ENCODE results near the gene EXOC6.

Gene EXOC6

DNA sequence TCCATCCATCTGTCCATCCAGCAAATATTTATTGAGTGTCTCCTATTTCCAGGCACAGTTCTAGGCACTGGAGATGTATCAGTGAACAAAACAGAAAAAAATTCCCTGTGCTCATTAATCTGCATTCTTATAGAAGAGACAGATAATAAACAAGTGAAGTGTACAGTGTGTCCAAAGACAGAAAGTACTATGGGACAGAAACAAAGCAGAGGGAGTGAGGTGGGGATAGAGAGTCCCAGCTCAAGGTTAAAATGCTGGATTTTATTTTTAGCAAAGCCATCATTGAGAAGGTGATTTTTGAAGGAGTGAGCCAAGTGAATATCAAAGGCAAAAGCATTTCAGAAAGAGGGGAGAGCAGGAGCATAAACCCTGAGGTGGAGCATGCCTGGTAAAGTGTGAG lies 21.8 kb upstream of the EXOC6 start:
- no peak for TF ChIP-seq ISL1 (CRISPR knock-in tag; IDR thresholded peaks at IDR 0.05)
- TF ChIP-seq, protein P1, sequence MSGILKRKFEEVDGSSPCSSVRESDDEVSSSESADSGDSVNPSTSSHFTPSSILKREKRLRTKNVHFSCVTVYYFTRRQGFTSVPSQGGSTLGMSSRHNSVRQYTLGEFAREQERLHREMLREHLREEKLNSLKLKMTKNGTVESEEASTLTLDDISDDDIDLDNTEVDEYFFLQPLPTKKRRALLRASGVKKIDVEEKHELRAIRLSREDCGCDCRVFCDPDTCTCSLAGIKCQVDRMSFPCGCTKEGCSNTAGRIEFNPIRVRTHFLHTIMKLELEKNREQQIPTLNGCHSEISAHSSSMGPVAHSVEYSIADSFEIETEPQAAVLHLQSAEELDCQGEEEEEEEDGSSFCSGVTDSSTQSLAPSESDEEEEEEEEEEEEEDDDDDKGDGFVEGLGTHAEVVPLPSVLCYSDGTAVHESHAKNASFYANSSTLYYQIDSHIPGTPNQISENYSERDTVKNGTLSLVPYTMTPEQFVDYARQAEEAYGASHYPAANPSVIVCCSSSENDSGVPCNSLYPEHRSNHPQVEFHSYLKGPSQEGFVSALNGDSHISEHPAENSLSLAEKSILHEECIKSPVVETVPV (CRISPR knock-in tag; IDR thresholded peaks at IDR 0.05), result no peak
- TF ChIP-seq ZNF565 (CRISPR knock-in tag; conservative IDR thresholded peaks at IDR 0.05; ENCODE audit: low read depth), result no peak
- no peak for TF ChIP-seq ZNF8 (CRISPR knock-in tag; IDR thresholded peaks at IDR 0.05)
- no peak for TF ChIP-seq ZFP30 (CRISPR knock-in tag; IDR thresholded peaks at IDR 0.05)
- TF ChIP-seq, protein P2, sequence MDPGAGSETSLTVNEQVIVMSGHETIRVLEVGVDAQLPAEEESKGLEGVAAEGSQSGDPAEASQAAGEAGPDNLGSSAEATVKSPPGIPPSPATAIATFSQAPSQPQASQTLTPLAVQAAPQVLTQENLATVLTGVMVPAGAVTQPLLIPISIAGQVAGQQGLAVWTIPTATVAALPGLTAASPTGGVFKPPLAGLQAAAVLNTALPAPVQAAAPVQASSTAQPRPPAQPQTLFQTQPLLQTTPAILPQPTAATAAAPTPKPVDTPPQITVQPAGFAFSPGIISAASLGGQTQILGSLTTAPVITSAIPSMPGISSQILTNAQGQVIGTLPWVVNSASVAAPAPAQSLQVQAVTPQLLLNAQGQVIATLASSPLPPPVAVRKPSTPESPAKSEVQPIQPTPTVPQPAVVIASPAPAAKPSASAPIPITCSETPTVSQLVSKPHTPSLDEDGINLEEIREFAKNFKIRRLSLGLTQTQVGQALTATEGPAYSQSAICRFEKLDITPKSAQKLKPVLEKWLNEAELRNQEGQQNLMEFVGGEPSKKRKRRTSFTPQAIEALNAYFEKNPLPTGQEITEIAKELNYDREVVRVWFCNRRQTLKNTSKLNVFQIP (CRISPR knock-in tag; IDR thresholded peaks at IDR 0.05; ENCODE audit: borderline replicate concordance, low read depth), result no peak
- TF ChIP-seq TCF4 (CRISPR knock-in tag; IDR thresholded peaks at IDR 0.05; ENCODE audit: borderline replicate concordance), result no peak
- TF ChIP-seq, protein P3, sequence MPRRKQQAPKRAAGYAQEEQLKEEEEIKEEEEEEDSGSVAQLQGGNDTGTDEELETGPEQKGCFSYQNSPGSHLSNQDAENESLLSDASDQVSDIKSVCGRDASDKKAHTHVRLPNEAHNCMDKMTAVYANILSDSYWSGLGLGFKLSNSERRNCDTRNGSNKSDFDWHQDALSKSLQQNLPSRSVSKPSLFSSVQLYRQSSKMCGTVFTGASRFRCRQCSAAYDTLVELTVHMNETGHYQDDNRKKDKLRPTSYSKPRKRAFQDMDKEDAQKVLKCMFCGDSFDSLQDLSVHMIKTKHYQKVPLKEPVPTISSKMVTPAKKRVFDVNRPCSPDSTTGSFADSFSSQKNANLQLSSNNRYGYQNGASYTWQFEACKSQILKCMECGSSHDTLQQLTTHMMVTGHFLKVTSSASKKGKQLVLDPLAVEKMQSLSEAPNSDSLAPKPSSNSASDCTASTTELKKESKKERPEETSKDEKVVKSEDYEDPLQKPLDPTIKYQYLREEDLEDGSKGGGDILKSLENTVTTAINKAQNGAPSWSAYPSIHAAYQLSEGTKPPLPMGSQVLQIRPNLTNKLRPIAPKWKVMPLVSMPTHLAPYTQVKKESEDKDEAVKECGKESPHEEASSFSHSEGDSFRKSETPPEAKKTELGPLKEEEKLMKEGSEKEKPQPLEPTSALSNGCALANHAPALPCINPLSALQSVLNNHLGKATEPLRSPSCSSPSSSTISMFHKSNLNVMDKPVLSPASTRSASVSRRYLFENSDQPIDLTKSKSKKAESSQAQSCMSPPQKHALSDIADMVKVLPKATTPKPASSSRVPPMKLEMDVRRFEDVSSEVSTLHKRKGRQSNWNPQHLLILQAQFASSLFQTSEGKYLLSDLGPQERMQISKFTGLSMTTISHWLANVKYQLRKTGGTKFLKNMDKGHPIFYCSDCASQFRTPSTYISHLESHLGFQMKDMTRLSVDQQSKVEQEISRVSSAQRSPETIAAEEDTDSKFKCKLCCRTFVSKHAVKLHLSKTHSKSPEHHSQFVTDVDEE (CRISPR knock-in tag; IDR thresholded peaks at IDR 0.05), result no peak
- no peak for TF ChIP-seq OSR1 (CRISPR knock-in tag; IDR thresholded peaks at IDR 0.05)

DNA sequence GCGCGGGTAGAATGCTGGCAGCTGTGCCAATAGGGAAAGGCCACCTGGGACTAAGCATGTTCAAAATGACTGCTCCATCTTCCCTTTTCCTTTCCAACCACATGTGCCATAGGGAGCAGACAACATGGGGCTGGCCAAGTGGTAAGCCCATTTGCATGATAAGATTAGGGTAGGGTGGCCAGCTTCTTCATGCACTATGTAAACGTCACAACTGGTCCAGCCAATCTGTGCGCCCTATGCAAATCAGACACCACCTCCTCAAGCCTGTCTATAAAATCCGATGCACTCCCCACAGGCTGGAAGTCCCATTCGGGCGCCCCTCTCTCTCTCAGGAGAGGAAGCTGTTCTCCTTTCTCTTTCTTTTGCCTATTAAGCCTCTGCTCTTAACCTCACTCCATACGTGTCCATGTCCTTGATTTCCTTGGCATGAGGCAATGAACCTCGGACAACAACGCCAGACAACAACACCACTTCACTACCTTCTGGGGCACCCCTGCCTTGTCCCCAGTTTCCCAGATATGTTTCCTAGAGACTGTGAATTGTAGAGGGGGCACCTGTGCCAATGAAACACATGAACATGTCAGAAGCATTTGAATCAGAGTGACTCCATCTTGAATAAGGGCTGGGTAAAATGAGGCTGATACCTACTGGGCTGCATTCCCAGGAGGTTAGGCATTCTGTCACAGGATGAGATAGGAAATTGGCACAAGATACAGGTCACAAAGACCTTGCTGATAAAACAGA lies 19.1 kb upstream of the EXOC6 start:
- no peak for TF ChIP-seq ZNF8 (CRISPR knock-in tag; IDR thresholded peaks at IDR 0.05)
- no peak for TF ChIP-seq ZNF565 (CRISPR knock-in tag; conservative IDR thresholded peaks at IDR 0.05; ENCODE audit: low read depth)
- TF ChIP-seq OSR1 (CRISPR knock-in tag; IDR thresholded peaks at IDR 0.05), result no peak
- TF ChIP-seq, protein P3 (CRISPR knock-in tag; IDR thresholded peaks at IDR 0.05), result no peak
- TF ChIP-seq ISL1 (CRISPR knock-in tag; IDR thresholded peaks at IDR 0.05), result no peak
- no peak for TF ChIP-seq ZFP30 (CRISPR knock-in tag; IDR thresholded peaks at IDR 0.05)
- TF ChIP-seq, protein P1 (CRISPR knock-in tag; IDR thresholded peaks at IDR 0.05), result no peak
- TF ChIP-seq RARB (CRISPR knock-in tag; IDR thresholded peaks at IDR 0.05), result no peak
- TF ChIP-seq SNAI2 (CRISPR knock-in tag; IDR thresholded peaks at IDR 0.05), result no peak
- no peak for TF ChIP-seq ESRRG (CRISPR knock-in tag; IDR thresholded peaks at IDR 0.05)
- TF ChIP-seq ZFP3 (CRISPR knock-in tag; IDR thresholded peaks at IDR 0.05), result no peak
- TF ChIP-seq, protein P4, sequence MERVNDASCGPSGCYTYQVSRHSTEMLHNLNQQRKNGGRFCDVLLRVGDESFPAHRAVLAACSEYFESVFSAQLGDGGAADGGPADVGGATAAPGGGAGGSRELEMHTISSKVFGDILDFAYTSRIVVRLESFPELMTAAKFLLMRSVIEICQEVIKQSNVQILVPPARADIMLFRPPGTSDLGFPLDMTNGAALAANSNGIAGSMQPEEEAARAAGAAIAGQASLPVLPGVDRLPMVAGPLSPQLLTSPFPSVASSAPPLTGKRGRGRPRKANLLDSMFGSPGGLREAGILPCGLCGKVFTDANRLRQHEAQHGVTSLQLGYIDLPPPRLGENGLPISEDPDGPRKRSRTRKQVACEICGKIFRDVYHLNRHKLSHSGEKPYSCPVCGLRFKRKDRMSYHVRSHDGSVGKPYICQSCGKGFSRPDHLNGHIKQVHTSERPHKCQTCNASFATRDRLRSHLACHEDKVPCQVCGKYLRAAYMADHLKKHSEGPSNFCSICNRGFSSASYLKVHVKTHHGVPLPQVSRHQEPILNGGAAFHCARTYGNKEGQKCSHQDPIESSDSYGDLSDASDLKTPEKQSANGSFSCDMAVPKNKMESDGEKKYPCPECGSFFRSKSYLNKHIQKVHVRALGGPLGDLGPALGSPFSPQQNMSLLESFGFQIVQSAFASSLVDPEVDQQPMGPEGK (CRISPR knock-in tag; IDR thresholded peaks at IDR 0.05; ENCODE audit: borderline replicate concordance), result no peak
- no peak for TF ChIP-seq TOX (CRISPR knock-in tag; IDR thresholded peaks at IDR 0.05; ENCODE audit: borderline replicate concordance)
- TF ChIP-seq ZC3H10 (CRISPR knock-in tag; IDR thresholded peaks at IDR 0.05), result no peak
- no peak for TF ChIP-seq ZNF70 (CRISPR knock-in tag; IDR thresholded peaks at IDR 0.05)
- TF ChIP-seq, protein P2 (CRISPR knock-in tag; IDR thresholded peaks at IDR 0.05; ENCODE audit: borderline replicate concordance, low read depth), result no peak
- TF ChIP-seq, protein P5, sequence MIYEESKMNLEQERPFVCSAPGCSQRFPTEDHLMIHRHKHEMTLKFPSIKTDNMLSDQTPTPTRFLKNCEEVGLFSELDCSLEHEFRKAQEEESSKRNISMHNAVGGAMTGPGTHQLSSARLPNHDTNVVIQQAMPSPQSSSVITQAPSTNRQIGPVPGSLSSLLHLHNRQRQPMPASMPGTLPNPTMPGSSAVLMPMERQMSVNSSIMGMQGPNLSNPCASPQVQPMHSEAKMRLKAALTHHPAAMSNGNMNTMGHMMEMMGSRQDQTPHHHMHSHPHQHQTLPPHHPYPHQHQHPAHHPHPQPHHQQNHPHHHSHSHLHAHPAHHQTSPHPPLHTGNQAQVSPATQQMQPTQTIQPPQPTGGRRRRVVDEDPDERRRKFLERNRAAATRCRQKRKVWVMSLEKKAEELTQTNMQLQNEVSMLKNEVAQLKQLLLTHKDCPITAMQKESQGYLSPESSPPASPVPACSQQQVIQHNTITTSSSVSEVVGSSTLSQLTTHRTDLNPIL (CRISPR knock-in tag; IDR thresholded peaks at IDR 0.05; ENCODE audit: low read depth), result no peak
- no peak for TF ChIP-seq BACH2 (CRISPR knock-in tag; IDR thresholded peaks at IDR 0.05; ENCODE audit: borderline replicate concordance)
- TF ChIP-seq GLIS3 (CRISPR knock-in tag; IDR thresholded peaks at IDR 0.05), result no peak
- ATAC-seq, result no peak

More for the DNA sequence above, 21.8 kb upstream of the EXOC6 start:
- no peak for ATAC-seq

Data from SK-N-SH treated with all-trans-retinoic acid at 6 μM for 48 hours (cell line).